Urinary bladder (tissue), 4 donors: Measurements from ENCODE around the gene ANKRD24. TPM values are rescaled to one million over a fixed set of nuclear protein-coding genes. Genes with fewer than 3 reads are reported as not detected.
"Not testable (repeated sequence)": the region's sequence is repeated elsewhere in the genome, so short reads cannot be mapped to it uniquely, and the experiment has no call there.

ENCODE experiments used
- DNase-seq: peaks from one replicate; pipeline ENCODE4 v3.0.0-alpha.2; 2015; ENCODE audit errors: extremely low spot score
- H3K27ac ChIP-seq: one replicate; pipeline ENCODE4 v1.5.1; 2013; ENCODE audit warnings: low read depth, mild to moderate bottlenecking, moderate library complexity
- H3K36me3 ChIP-seq: one replicate; pipeline ENCODE4 v1.6.1; 2013; ENCODE audit warnings: mild to moderate bottlenecking, moderate library complexity; ENCODE audit not compliant: insufficient read depth
- H3K4me1 ChIP-seq: one replicate; pipeline ENCODE4 v1.6.1; 2013; ENCODE audit warnings: mild to moderate bottlenecking, moderate library complexity; ENCODE audit not compliant: insufficient read depth
- H3K4me3 ChIP-seq: one replicate; pipeline ENCODE4 v1.5.1; 2013; ENCODE audit warnings: low read depth, low read length
- WGBS: extraction: QIAGEN DNeasy Blood & Tissue Kit; methylation state at CpG from one replicate; pipeline ENCODE4 v1.1.7; 2013; 5-methylcytosine and 5-hydroxymethylcytosine counted together
- polyA plus RNA-seq: library from polyadenylated mRNA; stranded (reverse); fragments of 200-250 nt; gene quantifications from one replicate; pipeline ENCODE4 v1.2.3, GENCODE V29; 2013
- total RNA-seq: library from RNA; depleted of rRNA; stranded (reverse); fragments of >200 nt; gene quantifications from one replicate; pipeline ENCODE4 v1.2.3, GENCODE V29; 2014
- donor health status: healthy with polysubstance abuse.
- donor health status: healthy.

Gene ANKRD24
- total and polyA plus RNA-seq, 2 donors = 0.72 to 1.2 TPM

- not testable (repeated sequence) for H3K27ac ChIP-seq, H3K4me1 ChIP-seq, DNase-seq, H3K36me3 ChIP-seq, H3K4me3 ChIP-seq
- WGBS = 91% methylated on average over 16 of the region's 16 CpGs
Measured at GRCh38 chr19:4237510-4237909, 55.0 kb downstream of the ANKRD24 start.

DNA sequence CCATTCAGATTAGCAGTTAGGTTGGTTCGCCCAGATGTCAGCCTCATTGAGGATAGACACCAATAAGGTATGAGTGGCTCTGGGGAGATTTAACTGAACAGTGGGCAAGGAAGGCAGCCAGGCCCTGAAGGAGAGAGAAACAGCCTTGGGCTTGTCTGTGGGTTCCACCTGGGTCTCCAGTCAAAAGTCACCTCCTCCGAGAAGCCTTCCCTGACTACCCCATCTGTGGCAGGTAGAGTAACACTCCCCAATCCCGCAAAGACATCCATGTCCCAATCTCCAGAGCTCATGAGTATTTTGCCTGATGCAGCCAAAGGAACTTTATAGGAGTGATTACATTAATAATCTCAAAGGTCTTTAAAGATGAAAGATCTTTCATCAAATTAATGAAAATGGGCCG, 56.3 kb downstream of the ANKRD24 start:
- H3K4me1 ChIP-seq = no peaks in the 10 kb centered on the region
- WGBS = 87% methylated on average over 4 of the region's 4 CpGs
- no peak overlapping the region for H3K4me3 ChIP-seq
- no peaks in the 10 kb centered on the region for H3K36me3 ChIP-seq
- H3K27ac ChIP-seq = no peak overlapping the region
- no peak for DNase-seq

- no peak for DNase-seq
- WGBS = 73% methylated on average over 5 of the region's 5 CpGs
- Histone ChIP-seq H3K4me1 (no peaks in the 10 kb centered on the region), H3K27ac (no peak overlapping the region), H3K36me3 (no peaks in the 10 kb centered on the region), H3K4me3 (no peak overlapping the region)
Measured at GRCh38 chr19:4241824-4242430, 59.4 kb downstream of the ANKRD24 start.

- WGBS = 98% methylated on average over 6 of the region's 6 CpGs
- H3K4me3 ChIP-seq, H3K27ac ChIP-seq, H3K4me1 ChIP-seq, DNase-seq, H3K36me3 ChIP-seq: not testable (repeated sequence)
Measured at GRCh38 chr19:4245938-4246337, 63.4 kb downstream of the ANKRD24 start.

DNA sequence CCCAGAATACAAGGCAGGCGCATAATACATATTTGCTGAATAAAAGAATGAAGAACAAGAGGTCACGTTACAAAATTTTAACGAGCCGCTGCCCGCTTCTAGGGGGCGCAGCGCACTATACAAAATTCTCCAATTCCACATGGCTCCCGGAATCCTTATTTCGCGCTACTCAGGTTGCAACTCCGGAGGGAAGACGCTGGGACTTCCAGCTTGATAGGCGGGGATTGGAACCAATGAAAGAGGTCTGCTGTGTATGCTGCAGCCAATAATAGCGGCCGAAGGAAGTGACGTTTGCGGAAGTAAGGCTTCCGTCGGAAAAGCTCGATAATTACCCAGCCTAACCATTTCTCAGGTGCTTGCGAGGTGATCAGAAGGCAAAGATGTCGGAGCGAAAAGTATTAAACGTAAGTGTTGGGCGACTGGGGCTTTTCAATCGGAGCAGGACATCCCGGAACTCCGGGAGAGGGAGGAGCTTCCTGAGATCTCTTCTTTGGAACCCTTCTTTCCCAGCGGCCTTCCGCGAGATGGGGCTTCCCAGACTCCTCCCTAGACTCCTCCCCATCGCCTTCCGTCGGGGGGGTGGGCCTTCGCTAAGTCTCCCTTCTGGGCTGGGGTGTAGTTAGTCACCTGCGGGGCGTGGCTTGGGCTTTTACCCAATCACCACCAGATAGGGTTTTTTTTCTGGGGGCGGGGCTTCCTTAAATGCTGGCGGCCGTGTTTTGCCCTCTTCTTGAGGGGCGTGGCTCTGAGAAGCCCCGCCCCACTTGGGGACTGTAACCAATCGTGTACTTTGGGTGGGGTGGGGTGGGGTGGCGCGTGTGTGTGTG, 64.5 kb downstream of the ANKRD24 start, which contains the start of gene YJU2:
Gene YJU2, plus strand, starts transcription at position 314 of the 827 bp plus-strand sequence. Its CDS starts 67 bp downstream, at position 381.
- H3K27ac ChIP-seq = peak within 1 kb of the TSS; percentile 91
- peak within 1 kb of the TSS; percentile 50 for H3K4me3 ChIP-seq
- H3K36me3 ChIP-seq = peaks cover 7% of the 10 kb centered on the region
- under 1% methylated on average over 44 of the region's 45 CpGs for WGBS
- DNase-seq = peak; percentile 99
- no peaks in the 10 kb centered on the region for H3K4me1 ChIP-seq

DNA sequence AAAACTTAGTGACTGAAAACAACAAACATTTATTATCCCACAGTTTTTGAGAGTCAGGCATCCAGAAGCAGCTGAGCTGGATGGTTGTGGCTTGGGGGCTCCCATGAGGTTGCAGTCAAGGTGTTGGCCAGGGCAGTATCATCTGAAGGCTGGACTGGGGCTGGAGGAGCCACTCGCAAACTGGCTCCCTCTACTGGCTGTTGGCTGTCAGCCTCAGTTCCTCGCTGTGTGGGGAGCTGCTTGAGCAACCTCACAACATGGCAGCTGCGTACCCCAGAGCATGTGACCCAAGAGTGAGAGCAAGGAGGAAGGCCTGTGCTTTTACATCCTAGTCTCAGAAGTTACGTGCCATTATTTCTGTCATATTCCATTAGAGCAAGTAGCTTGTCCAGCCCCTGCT, 74.1 kb downstream of the ANKRD24 start:
- 97% methylated on average over 4 of the region's 4 CpGs for WGBS
- Histone ChIP-seq H3K4me3 (no peak overlapping the region), H3K36me3 (peaks cover 4% of the 10 kb centered on the region), H3K4me1 (no peaks in the 10 kb centered on the region), H3K27ac (no peak overlapping the region)
- DNase-seq = no peak

DNA sequence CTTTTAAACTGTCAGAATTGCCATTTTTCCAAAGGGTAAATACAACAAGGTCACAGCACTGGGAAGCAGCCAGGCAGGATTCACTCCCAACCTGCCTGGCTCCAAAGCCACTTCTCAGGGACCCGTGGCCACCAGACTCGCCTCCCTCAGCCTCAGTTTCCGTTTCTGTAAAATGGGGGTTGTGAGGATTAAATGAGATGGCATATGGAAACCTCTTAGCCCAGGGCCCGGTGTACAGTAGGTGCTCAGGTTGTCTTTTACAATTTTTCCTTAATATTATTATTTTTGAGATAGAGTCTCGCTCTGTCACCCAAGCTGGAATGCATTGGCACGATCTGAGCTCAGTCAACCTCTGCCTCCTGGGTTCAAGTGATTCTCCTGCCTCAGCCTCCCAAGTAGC, 74.5 kb downstream of the ANKRD24 start:
- H3K36me3 ChIP-seq = peaks cover 4% of the 10 kb centered on the region

GRCh38 chr19:4258181-4258580, 75.7 kb downstream of the ANKRD24 start:
- H3K36me3 ChIP-seq = peaks cover 4% of the 10 kb centered on the region
- H3K4me1 ChIP-seq = no peaks in the 10 kb centered on the region
- no peak overlapping the region for H3K4me3 ChIP-seq
- no peak for DNase-seq
- no peak overlapping the region for H3K27ac ChIP-seq
- 96% methylated on average over 28 of the region's 28 CpGs for WGBS

More for the DNA sequence above, 74.5 kb downstream of the ANKRD24 start:
- 88% methylated on average over 6 of the region's 6 CpGs for WGBS
- H3K4me3 ChIP-seq = no peak overlapping the region
- no peaks in the 10 kb centered on the region for H3K4me1 ChIP-seq
- no peak for DNase-seq
- no peak overlapping the region for H3K27ac ChIP-seq

DNA sequence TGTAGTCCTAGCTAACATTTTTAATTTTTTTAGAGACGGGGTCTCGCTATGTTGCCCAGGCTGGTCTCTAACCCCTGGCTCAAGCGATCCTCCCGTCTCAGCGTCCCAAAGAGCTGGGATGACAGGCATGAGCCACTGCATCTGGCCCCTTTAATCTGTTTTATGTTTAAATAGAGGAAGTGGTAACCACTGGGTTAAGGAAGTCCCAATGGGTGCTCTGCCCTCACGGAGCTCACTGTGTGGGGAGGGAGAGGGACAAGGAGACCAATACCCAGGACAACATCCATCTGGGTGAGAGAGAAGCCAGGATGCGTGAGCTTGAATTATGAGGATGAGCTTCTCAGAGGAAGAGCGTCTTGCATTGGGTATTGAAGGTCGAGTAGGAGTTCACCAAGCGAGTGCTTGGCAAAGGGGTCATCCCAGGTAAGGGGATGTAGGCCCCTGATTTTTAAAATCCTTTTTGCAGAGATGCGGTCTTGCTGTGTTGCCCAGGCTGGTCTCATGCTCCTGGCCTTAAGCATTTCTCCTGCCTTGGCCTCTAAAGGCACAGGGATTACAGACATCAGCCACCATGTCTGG, 78.2 kb downstream of the ANKRD24 start:
- H3K36me3 ChIP-seq = peaks cover 4% of the 10 kb centered on the region
- no peak overlapping the region for H3K27ac ChIP-seq
- H3K4me1 ChIP-seq = no peaks in the 10 kb centered on the region
- DNase-seq = no peak
- no peak overlapping the region for H3K4me3 ChIP-seq
- 90% methylated on average over 11 of the region's 11 CpGs for WGBS

- no peaks in the 10 kb centered on the region for H3K4me1 ChIP-seq
- H3K36me3 ChIP-seq = no peaks in the 10 kb centered on the region
- no peak overlapping the region for H3K27ac ChIP-seq
- 86% methylated on average over 4 of the region's 4 CpGs for WGBS
- H3K4me3 ChIP-seq = no peak overlapping the region
- DNase-seq = no peak
Measured at GRCh38 chr19:4264812-4265211, 82.3 kb downstream of the ANKRD24 start.

- Histone ChIP-seq H3K27ac (no peak overlapping the region), H3K4me1 (no peaks in the 10 kb centered on the region), H3K36me3 (no peaks in the 10 kb centered on the region), H3K4me3 (no peak overlapping the region)
- WGBS = 93% methylated on average over 18 of the region's 18 CpGs
- no peak for DNase-seq
Measured at GRCh38 chr19:4266253-4267000, 83.9 kb downstream of the ANKRD24 start.

DNA sequence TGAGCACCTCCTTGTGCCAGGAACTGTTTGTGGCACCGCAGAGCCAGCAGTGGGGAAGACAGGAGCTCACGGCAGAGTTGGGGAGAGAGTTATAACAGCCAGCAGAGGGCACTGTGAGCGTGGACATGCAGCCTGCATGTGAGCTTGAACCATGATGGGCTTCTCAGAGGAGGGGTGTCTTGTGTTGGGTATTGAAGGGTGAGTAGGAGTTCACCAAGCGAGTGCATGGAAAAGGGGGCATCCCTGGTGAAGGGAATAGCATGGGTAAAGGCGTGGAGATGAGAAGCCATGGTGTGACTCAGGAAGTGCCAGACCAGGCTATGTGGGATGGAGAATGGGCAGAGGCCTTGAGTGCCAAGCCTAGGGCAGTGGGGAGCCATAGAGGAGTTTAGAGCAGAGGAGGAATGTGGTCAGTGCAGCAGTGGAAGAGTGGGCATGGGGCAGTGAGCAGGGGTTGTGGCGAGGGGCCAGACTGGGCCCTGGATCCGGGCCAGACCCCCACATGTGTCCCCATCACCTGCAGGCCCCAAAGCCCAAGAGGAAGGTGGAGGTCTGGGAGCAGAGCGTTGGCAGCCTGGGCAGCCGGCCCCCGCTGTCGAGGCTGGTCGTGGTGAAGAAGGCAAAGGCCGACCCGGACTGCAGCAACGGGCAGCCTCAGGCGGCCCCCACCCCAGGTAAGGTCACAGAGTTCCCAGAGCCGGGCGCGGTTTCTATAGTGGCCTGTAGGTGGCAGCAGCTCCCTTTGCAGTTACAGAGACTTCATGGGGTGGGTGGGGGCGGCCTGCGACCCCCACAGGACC, 84.8 kb downstream of the ANKRD24 start:
- no peak for DNase-seq
- Histone ChIP-seq H3K4me1 (no peaks in the 10 kb centered on the region), H3K27ac (no peak overlapping the region), H3K4me3 (no peak overlapping the region), H3K36me3 (no peaks in the 10 kb centered on the region)
- 39% methylated on average over 21 of the region's 21 CpGs for WGBS
